SU-DHL-6 (cell line): ENCODE measurements around the gene TUBB6.

ENCODE experiments used
- EZH2phosphoT487 ChIP-seq: fragments of 200-600 bp; sonication (generic), shearing (Covaris generic); conservative IDR thresholded peaks from 2 replicates; pipeline ENCODE4 v1.6.1; 2018; ENCODE audit warnings: mild to moderate bottlenecking, antibody characterized with exemption, low read length, moderate library complexity, mixed read lengths
- TF ChIP-seq, protein P1 (sequence below): fragments of 200-600 bp; sonication (generic); IDR thresholded peaks from one replicate; pipeline ENCODE4 v1.5.1; 2017; ENCODE audit warnings: antibody characterized with exemption, mild to moderate bottlenecking, low read length, moderate library complexity; ENCODE audit not compliant: insufficient read depth, poor library complexity, severe bottlenecking

DNA sequence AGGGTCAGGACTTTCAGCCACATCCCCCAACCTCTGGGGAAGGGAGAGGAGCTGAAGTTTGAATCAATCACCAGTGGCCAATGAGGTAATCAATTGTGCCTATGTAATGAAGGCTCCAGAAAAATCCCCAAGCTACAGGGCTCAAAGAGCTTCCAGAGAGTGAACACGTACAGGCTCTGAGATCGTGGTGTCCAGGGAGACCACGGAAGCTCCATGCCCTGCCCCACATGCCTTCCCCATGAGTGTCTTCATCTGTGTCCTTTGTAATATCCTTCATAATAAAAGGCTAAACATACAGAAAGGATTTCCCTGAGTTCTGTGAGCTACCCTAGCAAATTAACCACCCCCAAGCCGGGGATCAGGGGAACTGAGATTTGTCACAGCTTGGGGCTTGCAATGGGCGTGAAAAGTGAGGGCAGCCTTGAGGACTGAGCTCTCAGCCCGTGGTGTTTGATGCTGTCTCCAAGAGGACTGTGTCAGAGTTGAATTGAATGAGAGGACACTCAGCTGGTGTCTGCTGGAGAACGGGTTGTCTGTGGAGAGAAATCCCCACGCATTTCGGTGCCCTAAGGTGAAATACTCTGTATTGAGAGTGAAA, 25.5 kb upstream of the TUBB6 start:
- TF ChIP-seq, protein P1, sequence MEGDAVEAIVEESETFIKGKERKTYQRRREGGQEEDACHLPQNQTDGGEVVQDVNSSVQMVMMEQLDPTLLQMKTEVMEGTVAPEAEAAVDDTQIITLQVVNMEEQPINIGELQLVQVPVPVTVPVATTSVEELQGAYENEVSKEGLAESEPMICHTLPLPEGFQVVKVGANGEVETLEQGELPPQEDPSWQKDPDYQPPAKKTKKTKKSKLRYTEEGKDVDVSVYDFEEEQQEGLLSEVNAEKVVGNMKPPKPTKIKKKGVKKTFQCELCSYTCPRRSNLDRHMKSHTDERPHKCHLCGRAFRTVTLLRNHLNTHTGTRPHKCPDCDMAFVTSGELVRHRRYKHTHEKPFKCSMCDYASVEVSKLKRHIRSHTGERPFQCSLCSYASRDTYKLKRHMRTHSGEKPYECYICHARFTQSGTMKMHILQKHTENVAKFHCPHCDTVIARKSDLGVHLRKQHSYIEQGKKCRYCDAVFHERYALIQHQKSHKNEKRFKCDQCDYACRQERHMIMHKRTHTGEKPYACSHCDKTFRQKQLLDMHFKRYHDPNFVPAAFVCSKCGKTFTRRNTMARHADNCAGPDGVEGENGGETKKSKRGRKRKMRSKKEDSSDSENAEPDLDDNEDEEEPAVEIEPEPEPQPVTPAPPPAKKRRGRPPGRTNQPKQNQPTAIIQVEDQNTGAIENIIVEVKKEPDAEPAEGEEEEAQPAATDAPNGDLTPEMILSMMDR = no peak
- TF ChIP-seq EZH2phosphoT487 = no peak
